ENCODE data around the gene C10orf120.

C10orf120 gene

DNA sequence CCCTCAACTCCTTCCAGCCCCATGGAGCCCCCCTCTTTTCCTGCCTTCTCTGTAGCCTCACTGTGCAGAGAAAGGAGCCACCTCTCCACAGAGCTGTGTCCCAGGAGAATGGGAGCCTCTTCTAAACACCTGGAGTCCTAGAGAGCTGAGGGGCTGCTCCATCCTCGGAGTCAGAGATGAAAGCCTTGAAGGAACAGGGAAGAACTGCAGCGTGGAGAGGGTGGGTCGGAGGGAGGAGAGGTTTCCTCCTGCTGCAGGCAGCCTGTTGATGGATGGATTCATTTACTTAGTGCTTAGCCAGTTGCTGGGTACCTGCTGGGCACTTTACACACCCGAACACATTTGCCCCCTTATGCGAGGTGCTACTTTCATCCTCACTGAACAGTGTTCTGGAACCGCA is 39.0 kb downstream of the C10orf120 start:
- DNase-seq (ENCODE audit: low read depth): no peak

DNA sequence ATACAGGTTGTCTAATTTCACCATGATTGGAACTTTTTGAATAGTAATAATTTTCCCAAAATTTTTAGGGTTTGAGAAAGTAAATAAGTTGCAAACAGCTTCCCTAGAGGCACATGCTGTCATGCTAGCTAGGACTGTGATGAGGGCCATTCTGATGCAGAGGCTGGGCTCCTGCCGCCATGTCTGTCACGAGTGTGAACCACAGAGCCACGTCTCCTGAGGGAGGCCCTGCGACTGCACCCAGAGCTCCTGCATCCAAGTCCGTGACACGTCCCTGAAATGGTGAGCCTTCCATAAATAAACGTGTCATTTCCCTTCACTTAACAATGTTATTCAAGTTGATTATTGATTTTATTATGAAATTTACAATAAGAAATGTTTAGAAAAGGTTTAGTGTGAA is 40.0 kb downstream of the C10orf120 start:
- no peak for DNase-seq (ENCODE audit: low read depth)

DNA sequence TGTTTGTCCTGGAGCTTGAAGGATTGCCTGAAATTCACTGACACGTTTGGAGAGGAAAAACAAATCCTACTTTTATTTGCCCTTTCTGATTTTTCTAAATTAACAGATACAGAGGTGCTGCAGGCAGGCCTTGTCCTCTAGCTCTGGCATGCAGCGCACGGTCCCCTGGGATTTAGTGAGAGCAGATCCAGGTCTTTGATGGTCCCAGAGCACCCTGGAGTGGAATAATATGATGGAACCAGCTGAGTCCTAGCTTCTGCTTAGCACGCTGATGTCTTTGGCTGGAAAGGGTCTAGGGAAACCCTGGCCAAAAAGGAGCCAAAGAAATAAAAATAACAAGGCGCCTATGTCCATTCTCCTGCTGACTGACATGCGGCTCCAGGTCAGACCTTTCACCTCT is 40.5 kb downstream of the C10orf120 start:
- DNase-seq (ENCODE audit: low read depth): no peak

DNA sequence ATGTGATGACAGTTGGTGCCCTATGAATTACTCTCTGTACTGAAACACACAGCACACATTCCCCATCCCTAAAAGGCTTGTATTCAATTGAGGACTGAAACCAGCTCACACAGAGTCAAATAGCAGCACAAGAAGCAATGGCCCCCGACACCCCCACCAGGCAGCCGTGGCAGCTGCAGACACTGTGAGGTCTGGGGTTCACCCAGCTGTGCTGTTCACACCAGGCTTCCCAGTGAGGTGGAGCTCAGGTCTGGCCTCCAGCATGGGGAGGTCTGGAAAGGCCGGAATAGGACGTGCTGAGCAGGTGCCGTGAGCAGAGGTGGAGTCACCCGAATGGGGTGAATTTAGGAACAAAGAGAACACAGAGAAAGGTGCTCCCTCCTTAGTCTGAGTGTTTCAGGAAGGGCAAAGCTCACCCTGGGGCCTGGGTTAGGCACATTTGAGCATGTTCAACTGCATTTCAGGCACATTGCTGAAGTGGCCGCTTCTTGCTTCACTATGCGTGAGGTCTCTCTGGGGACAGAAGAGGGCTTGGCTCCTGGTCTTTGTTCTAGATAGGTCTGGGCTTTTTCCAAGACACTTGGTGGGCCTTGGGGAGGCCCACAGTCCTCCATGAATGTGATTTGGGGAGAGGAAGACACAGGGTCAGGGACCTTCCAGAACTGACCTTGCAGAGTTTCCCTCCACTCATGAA is 41.1 kb downstream of the C10orf120 start:
- no peak for DNase-seq (ENCODE audit: low read depth)

DNA sequence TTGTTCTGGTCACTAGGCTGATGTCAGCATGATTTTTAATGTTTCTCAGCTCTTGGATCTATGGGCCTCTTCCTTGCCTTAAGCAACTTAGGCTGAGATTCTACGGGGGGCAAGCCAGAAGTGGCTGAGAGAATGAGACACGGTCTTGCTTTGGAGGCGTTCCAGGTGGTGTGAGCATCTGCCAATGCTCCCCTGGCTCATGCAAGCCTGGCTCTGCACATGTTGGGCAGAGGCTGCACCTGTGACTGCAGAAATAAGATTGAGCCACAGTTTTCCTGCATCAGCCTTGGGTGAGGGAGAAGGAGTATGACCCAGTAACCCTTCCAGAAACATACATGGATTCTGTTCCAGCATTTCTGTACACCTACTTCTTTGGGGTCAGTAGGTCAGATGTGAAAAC is 41.9 kb downstream of the C10orf120 start:
- no peak for DNase-seq (ENCODE audit: low read depth)

- no peak for DNase-seq (ENCODE audit: low read depth)
Measured at GRCh38 chr10:122657255-122657654, 42.4 kb downstream of the C10orf120 start.

DNA sequence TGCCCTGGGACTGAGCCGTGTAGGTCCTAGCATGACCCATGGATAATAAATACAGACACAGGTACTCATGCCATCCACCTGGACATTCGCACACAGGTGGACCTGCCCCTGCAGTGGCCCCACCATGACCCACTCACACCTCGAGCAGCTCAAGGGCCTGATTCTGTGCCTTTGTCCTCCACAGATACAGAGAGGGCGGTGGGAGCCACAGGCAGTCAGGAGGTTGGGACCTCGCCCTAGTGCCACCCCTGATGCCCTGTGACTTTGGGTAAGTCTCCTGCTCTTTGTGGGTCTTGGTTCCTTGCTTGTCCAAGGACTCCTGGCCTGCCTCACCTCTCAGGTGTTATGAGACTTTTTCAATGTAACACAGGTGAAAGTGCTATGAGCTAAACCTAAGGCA is 42.9 kb downstream of the C10orf120 start:
- no peak for DNase-seq (ENCODE audit: low read depth)

DNA sequence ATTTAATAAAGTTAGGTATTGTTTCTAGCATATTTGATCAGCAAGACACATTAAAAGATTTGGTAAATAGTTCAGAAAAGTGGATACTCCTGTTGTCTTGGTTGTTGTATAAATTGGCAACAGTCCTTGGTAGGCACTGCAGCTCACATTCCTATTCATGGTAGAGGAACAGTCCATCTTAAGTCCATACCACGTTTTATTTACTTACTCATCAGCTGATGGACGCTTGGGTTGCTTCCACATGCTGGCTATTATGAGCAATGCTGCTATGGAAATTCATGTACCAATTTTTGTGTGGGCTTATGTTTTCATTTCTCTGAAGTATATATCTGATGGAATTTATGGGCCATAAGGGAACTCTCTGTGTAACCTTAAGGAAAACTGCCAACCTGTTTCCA is 43.3 kb downstream of the C10orf120 start:
- no peak for DNase-seq (ENCODE audit: low read depth)

DNA sequence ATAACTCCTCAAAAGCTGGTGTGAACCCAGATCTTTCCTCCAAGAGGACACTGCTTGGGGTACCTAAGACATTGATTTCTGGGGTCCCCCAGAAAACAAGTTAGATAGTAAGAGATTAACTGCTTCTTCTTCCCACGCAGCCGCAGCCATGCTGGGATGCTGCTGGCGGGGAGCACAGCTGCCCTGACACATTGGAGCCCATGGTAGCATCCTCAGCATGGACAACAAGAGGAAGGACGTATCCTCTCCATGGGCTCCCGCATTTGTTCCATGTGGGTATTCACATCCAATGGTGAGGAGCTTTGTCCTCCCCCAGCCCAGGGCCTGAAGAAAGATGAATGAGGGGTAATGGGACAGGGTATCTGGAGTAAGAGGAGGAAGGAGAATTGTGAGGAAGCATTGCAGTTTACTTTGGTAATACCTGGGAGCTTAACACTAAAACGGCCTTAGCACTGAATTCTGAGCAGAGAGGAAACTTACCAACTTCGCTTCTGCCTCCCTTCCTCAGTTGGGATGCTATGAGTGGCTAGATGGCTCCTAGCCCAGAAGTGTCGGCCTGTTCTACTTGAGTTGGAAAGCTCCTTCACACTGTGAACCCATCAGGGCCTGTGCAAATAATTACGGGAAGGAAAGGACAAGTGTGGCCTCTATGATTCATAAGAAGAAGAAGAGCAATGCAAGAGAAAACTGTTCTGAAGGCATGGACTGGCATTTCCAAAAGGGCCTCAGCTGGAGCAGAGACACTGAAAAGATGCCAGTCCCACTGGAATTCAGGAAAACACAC is 43.9 kb downstream of the C10orf120 start:
- no peak for DNase-seq (ENCODE audit: low read depth)

GRCh38 chr10:122650331-122650730 is 49.3 kb downstream of the C10orf120 start:
- DNase-seq (ENCODE audit: low read depth): no peak

GRCh38 chr10:122649903-122650302 is 49.7 kb downstream of the C10orf120 start:
- no peak for DNase-seq (ENCODE audit: low read depth)

- DNase-seq (ENCODE audit: low read depth): no peak
Measured at GRCh38 chr10:122648599-122649428, 50.8 kb downstream of the C10orf120 start.
